Esophagus squamous epithelium (tissue), 4 donors: ENCODE results near the gene ADGRB3.

Experiments used
- POLR2A ChIP-seq, 4 donors: fragments of 450-650 bp; IDR thresholded peaks; one replicate each; pipeline ENCODE4 v1.6.1; 2017; ENCODE audit warnings: antibody characterized with exemption in 4 of 4, mild to moderate bottlenecking in 4 of 4, moderate library complexity in 3 of 4
- TF ChIP-seq, protein P1 (sequence below), 6 experiments: fragments of 450-650 bp in 4 of 6; fragments of 200-600 bp in 2 of 6; sonication (generic) in 2 of 6; IDR thresholded peaks; one replicate each; pipeline ENCODE4 v1.5.1; 2016 to 2019; ENCODE audit warnings: antibody characterized with exemption in 6 of 6, mild to moderate bottlenecking in 4 of 6, moderate library complexity in 4 of 6

DNA sequence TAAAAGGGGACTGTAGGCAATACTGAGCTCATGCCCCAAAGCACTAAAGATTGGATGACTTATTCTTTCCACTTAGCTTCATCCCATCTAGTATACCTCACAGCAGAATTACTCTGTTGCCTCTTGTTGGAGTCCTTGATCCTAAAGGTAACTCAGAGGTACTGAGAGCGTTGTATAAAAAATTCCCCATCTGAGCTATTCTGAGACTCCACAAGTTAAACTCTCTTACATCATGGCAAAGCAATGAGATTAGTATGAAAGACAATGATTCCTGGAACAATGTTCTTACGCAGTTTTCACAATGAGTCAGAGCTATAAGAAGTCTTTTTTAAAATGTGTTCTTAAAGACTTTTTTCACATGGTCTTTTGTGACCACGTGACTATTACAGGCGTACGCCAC, 370.1 kb downstream of the ADGRB3 start:
- TF ChIP-seq, protein P1, sequence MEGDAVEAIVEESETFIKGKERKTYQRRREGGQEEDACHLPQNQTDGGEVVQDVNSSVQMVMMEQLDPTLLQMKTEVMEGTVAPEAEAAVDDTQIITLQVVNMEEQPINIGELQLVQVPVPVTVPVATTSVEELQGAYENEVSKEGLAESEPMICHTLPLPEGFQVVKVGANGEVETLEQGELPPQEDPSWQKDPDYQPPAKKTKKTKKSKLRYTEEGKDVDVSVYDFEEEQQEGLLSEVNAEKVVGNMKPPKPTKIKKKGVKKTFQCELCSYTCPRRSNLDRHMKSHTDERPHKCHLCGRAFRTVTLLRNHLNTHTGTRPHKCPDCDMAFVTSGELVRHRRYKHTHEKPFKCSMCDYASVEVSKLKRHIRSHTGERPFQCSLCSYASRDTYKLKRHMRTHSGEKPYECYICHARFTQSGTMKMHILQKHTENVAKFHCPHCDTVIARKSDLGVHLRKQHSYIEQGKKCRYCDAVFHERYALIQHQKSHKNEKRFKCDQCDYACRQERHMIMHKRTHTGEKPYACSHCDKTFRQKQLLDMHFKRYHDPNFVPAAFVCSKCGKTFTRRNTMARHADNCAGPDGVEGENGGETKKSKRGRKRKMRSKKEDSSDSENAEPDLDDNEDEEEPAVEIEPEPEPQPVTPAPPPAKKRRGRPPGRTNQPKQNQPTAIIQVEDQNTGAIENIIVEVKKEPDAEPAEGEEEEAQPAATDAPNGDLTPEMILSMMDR (IDR thresholded peaks at IDR 0.05): no peak
- TF ChIP-seq POLR2A (IDR thresholded peaks at IDR 0.05): no peak
